Uterus (tissue), 2 donors: Measurements from ENCODE around the gene SPDYE4.

Experiments
- CTCF ChIP-seq, 4 experiments: fragments of 200-600 bp in 2 of 4; fragments of 450-650 bp in 2 of 4; sonication (generic) in 2 of 4; IDR thresholded peaks; one replicate each; pipeline ENCODE4 v1.5.1; 2016 to 2019; ENCODE audit warnings: antibody characterized with exemption in 4 of 4, mild to moderate bottlenecking in 2 of 4, moderate library complexity in 1 of 4
- POLR2A ChIP-seq, 2 donors: fragments of 450-650 bp; IDR thresholded peaks; one replicate each; pipeline ENCODE4 v1.6.1; 2016; ENCODE audit warnings: antibody characterized with exemption in 2 of 2, mild to moderate bottlenecking in 1 of 2, moderate library complexity in 1 of 2

DNA sequence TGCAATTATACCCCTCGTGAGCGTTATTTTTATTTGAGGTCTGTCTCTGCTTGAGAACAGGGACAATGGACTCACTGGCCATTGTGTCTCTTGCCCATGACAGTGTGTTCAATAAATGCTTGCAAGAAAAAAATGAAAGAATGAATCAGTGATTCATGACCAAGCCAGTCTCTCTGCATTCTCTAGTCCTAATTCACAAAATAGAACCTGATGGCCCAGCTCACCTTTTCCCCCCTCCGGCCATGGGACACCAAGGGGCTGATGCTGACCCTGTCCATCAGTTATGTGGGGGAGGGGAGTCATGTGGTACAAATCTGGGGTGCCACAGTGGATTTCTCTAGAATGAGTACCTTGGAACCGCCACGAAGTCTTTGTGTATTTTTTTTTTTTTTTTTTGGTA is 51.9 kb downstream of the SPDYE4 start:
- TF ChIP-seq CTCF (IDR thresholded peaks at IDR 0.05) (no peak), POLR2A (IDR thresholded peaks at IDR 0.05) (no peak)
